GM12878 (cell line): ENCODE data around the gene MAML3.

ENCODE experiments used
- KDM1A ChIP-seq: fragments of 200-600 bp; sonication (generic); IDR thresholded peaks from 2 replicates; pipeline ENCODE4 v1.6.1; 2016; ENCODE audit warnings: borderline replicate concordance
- NFYB ChIP-seq: IDR thresholded peaks from 2 replicates; pipeline ENCODE4 v1.6.1; 2011; ENCODE audit warnings: low read depth, mild to moderate bottlenecking, low read length, improper control_type of control experiment, moderate library complexity; ENCODE audit not compliant: insufficient read depth
- ZNF274 ChIP-seq: IDR thresholded peaks from one replicate; pipeline ENCODE4 v1.8.0; 2011; ENCODE audit not compliant: insufficient read length, insufficient read depth

DNA sequence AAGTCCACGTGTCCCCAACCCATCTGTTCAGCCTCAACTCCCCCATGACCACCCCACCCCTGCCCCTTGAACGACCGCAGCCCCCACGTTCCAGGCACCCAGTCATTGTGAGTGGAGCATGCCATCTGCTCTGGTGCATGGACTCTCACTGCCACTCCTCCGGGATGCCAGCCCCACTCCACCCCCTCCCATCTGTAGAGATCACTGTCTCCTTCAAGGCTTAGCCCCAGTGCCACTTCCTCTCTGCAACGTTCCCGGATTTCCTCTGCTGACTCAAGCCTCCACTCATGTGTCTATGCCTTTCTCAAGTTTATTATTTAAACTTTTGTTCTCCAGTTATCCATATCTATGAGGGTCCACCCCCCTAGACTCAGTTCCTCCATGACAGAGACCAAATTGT lies 54.0 kb downstream of the MAML3 start:
- TF ChIP-seq ZNF274 (no peak), NFYB (no peak), KDM1A (no peak)
